Measurements from ENCODE around the gene NAA15. TPM values are rescaled to one million over a fixed set of nuclear protein-coding genes. Genes with fewer than 3 reads are reported as not detected.

NAA15 gene
- total RNA-seq, 1 experiment from 2014 or later = 55.0 TPM

DNA sequence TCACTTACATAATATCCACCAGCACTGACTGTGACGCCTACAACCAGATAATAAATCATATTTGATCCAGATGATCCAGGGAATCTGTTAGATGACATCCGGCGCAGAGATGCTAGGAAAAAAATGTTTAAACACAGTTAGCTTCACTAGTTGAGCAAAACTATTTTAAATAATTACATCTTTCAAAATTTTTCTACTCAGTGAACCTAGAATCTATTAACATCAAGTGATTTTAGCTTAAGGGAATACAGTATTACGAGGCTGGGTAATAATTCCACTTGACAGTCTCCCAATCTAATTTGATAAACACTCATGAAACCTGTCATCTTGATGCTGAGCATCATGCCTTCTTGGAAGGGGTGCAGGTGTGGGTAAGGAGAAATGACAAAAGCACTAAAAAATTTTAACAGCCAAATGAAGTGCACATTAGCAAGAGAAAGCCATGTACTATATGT is 26.0 kb upstream of the NAA15 start:
- in situ Hi-C loops (cut with HindIII; ENCODE audit: low pct_unique_long_range_greater_than_20kb, low sequenced_read_pairs) (no loop called here), intact Hi-C loops (cut with micrococcal nuclease; ENCODE audit: unreplicated experiment) (loop anchor here (10.0 kb wide), 1 partner anchor 51 kb away; no protein-coding TSS in a partner anchor)
- POLR2A ChIA-PET = interaction anchor here (0.7 kb wide), 1 partner anchor 55 kb away, joined by 4 read pairs; no protein-coding TSS in a partner anchor
- CTCF ChIA-PET = no interaction called here
- DNase-seq (ENCODE audit: low read depth, low spot score) = no peak
- Histone ChIP-seq H3K4me3 (ENCODE audit: low read depth in 2 of 2, low read length in 2 of 2) (no peak overlapping the region), H3K27me3 (ENCODE audit: control insufficient read depth, insufficient read depth, low read length) (no peaks in the 10 kb centered on the region), H3K36me3 (ENCODE audit: control insufficient read depth, insufficient read depth, low read length) (no peaks in the 10 kb centered on the region), H3K27ac (ENCODE audit: low read length) (no peak overlapping the region), H3K4me1 (ENCODE audit: control insufficient read depth, insufficient read depth, low read length) (0 out of 2 replicates have a peak, but pooled peaks cover under 1% of the 10 kb centered on the region), H3K9me3 (ENCODE audit: control insufficient read depth, insufficient read depth, low read depth, low read length) (no peaks in the 10 kb centered on the region)
- no peak for ATAC-seq
- TF ChIP-seq, protein P1, sequence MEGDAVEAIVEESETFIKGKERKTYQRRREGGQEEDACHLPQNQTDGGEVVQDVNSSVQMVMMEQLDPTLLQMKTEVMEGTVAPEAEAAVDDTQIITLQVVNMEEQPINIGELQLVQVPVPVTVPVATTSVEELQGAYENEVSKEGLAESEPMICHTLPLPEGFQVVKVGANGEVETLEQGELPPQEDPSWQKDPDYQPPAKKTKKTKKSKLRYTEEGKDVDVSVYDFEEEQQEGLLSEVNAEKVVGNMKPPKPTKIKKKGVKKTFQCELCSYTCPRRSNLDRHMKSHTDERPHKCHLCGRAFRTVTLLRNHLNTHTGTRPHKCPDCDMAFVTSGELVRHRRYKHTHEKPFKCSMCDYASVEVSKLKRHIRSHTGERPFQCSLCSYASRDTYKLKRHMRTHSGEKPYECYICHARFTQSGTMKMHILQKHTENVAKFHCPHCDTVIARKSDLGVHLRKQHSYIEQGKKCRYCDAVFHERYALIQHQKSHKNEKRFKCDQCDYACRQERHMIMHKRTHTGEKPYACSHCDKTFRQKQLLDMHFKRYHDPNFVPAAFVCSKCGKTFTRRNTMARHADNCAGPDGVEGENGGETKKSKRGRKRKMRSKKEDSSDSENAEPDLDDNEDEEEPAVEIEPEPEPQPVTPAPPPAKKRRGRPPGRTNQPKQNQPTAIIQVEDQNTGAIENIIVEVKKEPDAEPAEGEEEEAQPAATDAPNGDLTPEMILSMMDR (IDR thresholded peaks at IDR 0.05) = no peak
- TF ChIP-seq, protein P2, sequence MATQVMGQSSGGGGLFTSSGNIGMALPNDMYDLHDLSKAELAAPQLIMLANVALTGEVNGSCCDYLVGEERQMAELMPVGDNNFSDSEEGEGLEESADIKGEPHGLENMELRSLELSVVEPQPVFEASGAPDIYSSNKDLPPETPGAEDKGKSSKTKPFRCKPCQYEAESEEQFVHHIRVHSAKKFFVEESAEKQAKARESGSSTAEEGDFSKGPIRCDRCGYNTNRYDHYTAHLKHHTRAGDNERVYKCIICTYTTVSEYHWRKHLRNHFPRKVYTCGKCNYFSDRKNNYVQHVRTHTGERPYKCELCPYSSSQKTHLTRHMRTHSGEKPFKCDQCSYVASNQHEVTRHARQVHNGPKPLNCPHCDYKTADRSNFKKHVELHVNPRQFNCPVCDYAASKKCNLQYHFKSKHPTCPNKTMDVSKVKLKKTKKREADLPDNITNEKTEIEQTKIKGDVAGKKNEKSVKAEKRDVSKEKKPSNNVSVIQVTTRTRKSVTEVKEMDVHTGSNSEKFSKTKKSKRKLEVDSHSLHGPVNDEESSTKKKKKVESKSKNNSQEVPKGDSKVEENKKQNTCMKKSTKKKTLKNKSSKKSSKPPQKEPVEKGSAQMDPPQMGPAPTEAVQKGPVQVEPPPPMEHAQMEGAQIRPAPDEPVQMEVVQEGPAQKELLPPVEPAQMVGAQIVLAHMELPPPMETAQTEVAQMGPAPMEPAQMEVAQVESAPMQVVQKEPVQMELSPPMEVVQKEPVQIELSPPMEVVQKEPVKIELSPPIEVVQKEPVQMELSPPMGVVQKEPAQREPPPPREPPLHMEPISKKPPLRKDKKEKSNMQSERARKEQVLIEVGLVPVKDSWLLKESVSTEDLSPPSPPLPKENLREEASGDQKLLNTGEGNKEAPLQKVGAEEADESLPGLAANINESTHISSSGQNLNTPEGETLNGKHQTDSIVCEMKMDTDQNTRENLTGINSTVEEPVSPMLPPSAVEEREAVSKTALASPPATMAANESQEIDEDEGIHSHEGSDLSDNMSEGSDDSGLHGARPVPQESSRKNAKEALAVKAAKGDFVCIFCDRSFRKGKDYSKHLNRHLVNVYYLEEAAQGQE (IDR thresholded peaks at IDR 0.05; ENCODE audit: insufficient read depth in 1 of 2, low read depth in 2 of 2, low read length in 1 of 2) = no peak
- TF ChIP-seq POLR2AphosphoS5 (IDR thresholded peaks at IDR 0.05; ENCODE audit: low read depth, low read length) (no peak), SIN3A (IDR thresholded peaks at IDR 0.05; ENCODE audit: borderline replicate concordance, insufficient read depth, low read depth, low read length) (no peak), TCF7L2 (IDR thresholded peaks at IDR 0.05; ENCODE audit: low read depth, low read length) (no peak)
- BruUV-seq (replicated peaks) = no TSS peak

DNA sequence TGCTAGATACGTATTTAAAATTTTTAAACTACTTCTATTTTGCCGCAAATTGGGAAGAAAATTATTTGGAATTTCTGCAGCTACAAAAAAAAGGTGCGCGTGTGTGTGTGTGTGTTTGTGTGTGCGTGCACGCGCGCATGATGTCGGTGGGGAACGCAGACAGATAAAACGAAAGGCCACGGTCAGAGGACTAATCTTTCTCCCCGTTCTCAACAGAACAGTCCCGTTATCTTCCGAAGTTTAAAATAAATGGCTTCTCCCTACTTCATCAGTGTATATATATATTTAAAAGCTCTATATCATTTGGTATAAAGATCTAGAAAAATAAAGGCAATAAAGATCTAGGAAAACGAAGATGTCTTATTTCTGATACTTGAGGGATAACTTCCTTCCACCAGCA is 22.8 kb upstream of the NAA15 start:
- intact Hi-C loops (cut with micrococcal nuclease; ENCODE audit: unreplicated experiment) (loop anchor here (10.0 kb wide), 1 partner anchor 54 kb away; no protein-coding TSS in a partner anchor), in situ Hi-C loops (cut with HindIII; ENCODE audit: low pct_unique_long_range_greater_than_20kb, low sequenced_read_pairs) (no loop called here)
- TF ChIP-seq, protein P2 (IDR thresholded peaks at IDR 0.05; ENCODE audit: insufficient read depth in 1 of 2, low read depth in 2 of 2, low read length in 1 of 2) = no peak
- TF ChIP-seq, protein P1 (IDR thresholded peaks at IDR 0.05) = no peak
- TF ChIP-seq POLR2AphosphoS5 (IDR thresholded peaks at IDR 0.05; ENCODE audit: low read depth, low read length) (no peak), TCF7L2 (IDR thresholded peaks at IDR 0.05; ENCODE audit: low read depth, low read length) (no peak), SIN3A (IDR thresholded peaks at IDR 0.05; ENCODE audit: borderline replicate concordance, insufficient read depth, low read depth, low read length) (no peak)
- 0 out of 2 replicates have a peak, but pooled peaks cover 2% of the 10 kb centered on the region for H3K4me1 ChIP-seq (ENCODE audit: control insufficient read depth, insufficient read depth, low read length)
- H3K9me3 ChIP-seq (ENCODE audit: control insufficient read depth, insufficient read depth, low read depth, low read length) = no peaks in the 10 kb centered on the region
- ChIA-PET POLR2A (no interaction called here), CTCF (no interaction called here)
- DNase-seq (ENCODE audit: low read depth, low spot score) (no peak), ATAC-seq (no peak)
- no peaks in the 10 kb centered on the region for H3K36me3 ChIP-seq (ENCODE audit: control insufficient read depth, insufficient read depth, low read length)
- no peak overlapping the region for H3K27ac ChIP-seq (ENCODE audit: low read length)
- H3K27me3 ChIP-seq (ENCODE audit: control insufficient read depth, insufficient read depth, low read length) = no peaks in the 10 kb centered on the region
- no TSS peak for BruUV-seq (replicated peaks)
- H3K4me3 ChIP-seq (ENCODE audit: low read depth in 2 of 2, low read length in 2 of 2) = no peak overlapping the region

Measured in Panc1 (cell line).